H1 (cell line): ENCODE data around the gene GRIPAP1. TPM values are rescaled to one million over a fixed set of nuclear protein-coding genes. Genes with fewer than 3 reads are reported as not detected.

Experiments used
- CTCF ChIA-PET: fragments of 300-600 bp; sonication (Branson Sonifier 250); formaldehyde crosslinking; loops from one replicate; lab custom pipeline; 2021; ENCODE audit not compliant: partially characterized antibody; lab: Charles Lee
- POLR2A ChIA-PET: fragments of 300-600 bp; sonication (Branson Sonifier 250); formaldehyde crosslinking; loops from one replicate; lab custom pipeline; 2021; ENCODE audit warnings: inconsistent platforms; ENCODE audit not compliant: partially characterized antibody; lab: Charles Lee
- DNase-seq, 2 experiments: peaks; one replicate each; pipeline versions ENCODE4 v3.0.0 to v3.0.0-alpha.2; 2010 to 2022; ENCODE audit warnings: low spot score in 2 of 2, low read depth in 1 of 2, mixed read lengths in 1 of 2
- FAIRE-seq: peaks from 2 replicates; lab custom pipeline; 2011; peaks lifted over from hg19 to GRCh38; lab: Jason Lieb, UNC
- H2AFZ ChIP-seq: 2 replicates; pipeline ENCODE4 v1.8.1; 2012; ENCODE audit warnings: low read length, inconsistent platforms
- H2AK5ac ChIP-seq: 2 replicates; pipeline ENCODE4 v1.6.1; 2013; ENCODE audit warnings: low read depth, low read length
- H2BK120ac ChIP-seq: replicated peaks from 2 replicates; pipeline ENCODE3; 2013; ENCODE audit warnings: low read depth, low read length, inconsistent platforms
- H2BK12ac ChIP-seq: 2 replicates; pipeline ENCODE4 v1.6.1; 2013; ENCODE audit warnings: low read depth, low read length
- H2BK15ac ChIP-seq: 2 replicates; pipeline ENCODE4 v1.6.1; 2013; ENCODE audit warnings: low read length
- H2BK20ac ChIP-seq: 2 replicates; pipeline ENCODE4 v1.6.1; 2013; ENCODE audit warnings: low read length
- H2BK5ac ChIP-seq: 2 replicates; pipeline ENCODE4 v1.6.1; 2013; ENCODE audit warnings: low read depth, low read length
- H3K14ac ChIP-seq: 2 replicates; pipeline ENCODE4 v1.6.1; 2013; ENCODE audit warnings: inconsistent platforms; ENCODE audit not compliant: insufficient read length
- H3K18ac ChIP-seq: 2 replicates; pipeline ENCODE4 v1.6.1; 2013; ENCODE audit warnings: low read length; ENCODE audit errors: extremely low read depth
- H3K23ac ChIP-seq: 2 replicates; pipeline ENCODE4 v1.6.1; 2013; ENCODE audit warnings: inconsistent platforms; ENCODE audit not compliant: insufficient read length
- H3K23me2 ChIP-seq: 2 replicates; pipeline ENCODE4 v1.6.1; 2013; ENCODE audit warnings: low read depth, low read length
- H3K27ac ChIP-seq: 2 replicates; pipeline ENCODE4 v1.6.1; 2011; ENCODE audit warnings: low read depth, low read length, inconsistent platforms
- H3K27me3 ChIP-seq, 4 experiments: replicated peaks in 1 of 4; 1 replicate in 1 of 4; 2 replicates in 3 of 4; pipeline versions ENCODE4 v1.6.1 to v1.8.1; 2011 to 2013; ENCODE audit warnings: low read length in 3 of 4, mild to moderate bottlenecking in 3 of 4, inconsistent platforms in 2 of 4, mixed read lengths in 2 of 4, moderate library complexity in 1 of 4; ENCODE audit not compliant: control insufficient read depth in 3 of 4, insufficient read depth in 3 of 4; ENCODE audit errors: extremely low read depth in 1 of 4
- H3K36me3 ChIP-seq, 4 experiments: 2 replicates each; pipeline versions ENCODE4 v1.6.1 to v1.8.1; 2011 to 2013; ENCODE audit warnings: mild to moderate bottlenecking in 4 of 4, low read length in 3 of 4, moderate library complexity in 2 of 4, control low read depth in 1 of 4, inconsistent platforms in 1 of 4; ENCODE audit not compliant: insufficient read depth in 4 of 4, control insufficient read depth in 2 of 4
- H3K4ac ChIP-seq: replicated peaks from 2 replicates; pipeline ENCODE3; 2013; ENCODE audit warnings: low read length, low read depth, mixed read lengths, inconsistent platforms; ENCODE audit not compliant: insufficient read length
- H3K4me1 ChIP-seq, 4 experiments: replicated peaks in 1 of 4; 1 replicate in 1 of 4; 2 replicates in 3 of 4; pipeline versions ENCODE4 v1.6.1 to v1.8.1; 2011 to 2013; ENCODE audit warnings: low read length in 3 of 4, inconsistent platforms in 2 of 4, mixed read lengths in 1 of 4; ENCODE audit not compliant: insufficient read depth in 4 of 4, control insufficient read depth in 3 of 4
- H3K4me2 ChIP-seq, 2 experiments: 2 replicates each; pipeline versions ENCODE4 v1.6.1 to v1.8.1; 2011 to 2013; ENCODE audit warnings: low read depth in 2 of 2, low read length in 2 of 2, control low read depth in 1 of 2, inconsistent platforms in 1 of 2, mild to moderate bottlenecking in 1 of 2; ENCODE audit not compliant: insufficient read depth in 1 of 2
- H3K4me3 ChIP-seq, 4 experiments: fragments of 200-600, 300-600 bp in 1 of 4; sonication (generic), shearing (Covaris generic), sonication (Bioruptor Twin) in 1 of 4; 2 replicates each; pipeline versions ENCODE4 v1.5.1 to v1.8.1; 2011 to 2016; ENCODE audit warnings: low read length in 4 of 4, low read depth in 3 of 4, control low read depth in 2 of 4, inconsistent platforms in 2 of 4, mild to moderate bottlenecking in 2 of 4, mixed read lengths in 1 of 4, moderate library complexity in 1 of 4; ENCODE audit not compliant: insufficient read depth in 2 of 4; ENCODE audit errors: extremely low read depth in 1 of 4
- H3K56ac ChIP-seq: replicated peaks from 2 replicates; pipeline ENCODE3; 2013; ENCODE audit warnings: low read depth, mild to moderate bottlenecking, mixed read lengths, low read length, inconsistent platforms; ENCODE audit not compliant: insufficient read length
- H3K79me1 ChIP-seq: 2 replicates; pipeline ENCODE4 v1.6.1; 2013; ENCODE audit warnings: low read depth, low read length, control low read depth
- H3K79me2 ChIP-seq, 2 experiments: 2 replicates each; pipeline versions ENCODE4 v1.6.1 to v1.8.1; 2012 to 2013; ENCODE audit warnings: low read length in 2 of 2, mild to moderate bottlenecking in 2 of 2, inconsistent platforms in 1 of 2; ENCODE audit not compliant: insufficient read depth in 2 of 2, control insufficient read depth in 1 of 2
- H3K9ac ChIP-seq, 4 experiments: replicated peaks in 1 of 4; 1 replicate in 1 of 4; 2 replicates in 3 of 4; pipeline versions ENCODE4 v1.6.1 to v1.8.1; 2011 to 2013; ENCODE audit warnings: low read depth in 3 of 4, low read length in 3 of 4, control low read depth in 2 of 4, mild to moderate bottlenecking in 2 of 4, moderate library complexity in 2 of 4, inconsistent platforms in 1 of 4; ENCODE audit errors: extremely low read depth in 1 of 4
- H3K9me3 ChIP-seq, 2 experiments: 2 replicates each; pipeline versions ENCODE4 v1.6.1 to v1.8.1; 2012 to 2013; ENCODE audit warnings: mild to moderate bottlenecking in 2 of 2, moderate library complexity in 2 of 2, control low read depth in 1 of 2, inconsistent platforms in 1 of 2, low read depth in 1 of 2, low read length in 1 of 2, mixed read lengths in 1 of 2; ENCODE audit not compliant: insufficient read depth in 2 of 2
- H4K20me1 ChIP-seq, 2 experiments: replicated peaks in 1 of 2; 2 replicates each; pipeline versions ENCODE3 to v1.8.1; 2011 to 2013; ENCODE audit warnings: inconsistent platforms in 2 of 2, low read length in 2 of 2, mild to moderate bottlenecking in 1 of 2; ENCODE audit not compliant: insufficient read depth in 2 of 2, control insufficient read depth in 1 of 2
- H4K5ac ChIP-seq: 2 replicates; pipeline ENCODE4 v1.6.1; 2013; ENCODE audit warnings: low read length, low read depth, mixed read lengths, inconsistent platforms; ENCODE audit not compliant: insufficient read length
- H4K8ac ChIP-seq: 2 replicates; pipeline ENCODE4 v1.8.0; 2013; ENCODE audit warnings: mild to moderate bottlenecking, moderate library complexity, low read length, inconsistent platforms; ENCODE audit not compliant: insufficient read depth; ENCODE audit errors: extremely low read depth
- H4K91ac ChIP-seq: replicated peaks from 2 replicates; pipeline ENCODE3; 2013; ENCODE audit warnings: low read length, mixed read lengths, inconsistent platforms; ENCODE audit not compliant: insufficient read length
- BCL11A ChIP-seq, 2 experiments: IDR thresholded peaks; one replicate each; pipeline ENCODE4 v1.6.1; 2011; ENCODE audit warnings: low read depth in 2 of 2, low read length in 2 of 2, mild to moderate bottlenecking in 2 of 2
- GABPA ChIP-seq: IDR thresholded peaks from 2 replicates; pipeline ENCODE4 v1.6.1; 2011; ENCODE audit warnings: mild to moderate bottlenecking, low read length, moderate library complexity, borderline replicate concordance; ENCODE audit not compliant: insufficient read depth
- GTF2F1 ChIP-seq: IDR thresholded peaks from 2 replicates; pipeline ENCODE4 v1.6.1; 2012; ENCODE audit warnings: low read depth, low read length, improper control_type of control experiment, borderline replicate concordance
- HDAC2 ChIP-seq, 2 experiments: fragments of 300-600 bp in 1 of 2; sonication (generic) in 1 of 2; IDR thresholded peaks; 2 replicates each; pipeline ENCODE4 v1.6.1; 2011 to 2012; ENCODE audit warnings: low read depth in 2 of 2, low read length in 2 of 2, mild to moderate bottlenecking in 2 of 2, moderate library complexity in 2 of 2, borderline replicate concordance in 1 of 2, inconsistent platforms in 1 of 2
- NRF1 ChIP-seq: IDR thresholded peaks from 2 replicates; pipeline ENCODE4 v1.6.1; 2011; ENCODE audit warnings: mild to moderate bottlenecking, low read depth, low read length, improper control_type of control experiment
- POLR2AphosphoS5 ChIP-seq: IDR thresholded peaks from 2 replicates; pipeline ENCODE4 v1.6.1; 2011; ENCODE audit warnings: low read depth, low read length
- RFX5 ChIP-seq: IDR thresholded peaks from 2 replicates; pipeline ENCODE4 v1.6.1; 2011; ENCODE audit warnings: low read depth, low read length, improper control_type of control experiment, borderline replicate concordance
- SUZ12 ChIP-seq: fragments of 200-600 bp; sonication (generic); IDR thresholded peaks from 2 replicates; pipeline ENCODE4 v1.6.1; 2012; ENCODE audit warnings: mild to moderate bottlenecking, inconsistent platforms, low read length, moderate library complexity, mixed read lengths
- TEAD4 ChIP-seq: IDR thresholded peaks from 2 replicates; pipeline ENCODE4 v1.6.1; 2012; ENCODE audit warnings: low read depth, low read length, inconsistent platforms, mixed read lengths
- YY1 ChIP-seq: IDR thresholded peaks from 2 replicates; pipeline ENCODE4 v1.6.1; 2011; ENCODE audit warnings: low read depth, mild to moderate bottlenecking, low read length
- ZNF274 ChIP-seq: IDR thresholded peaks from 2 replicates; pipeline ENCODE4 v1.7.0; 2012; ENCODE audit warnings: low read length, borderline replicate concordance; ENCODE audit errors: extremely low read depth
- WGBS, 2 experiments: shearing (Covaris generic) in 1 of 2; methylation state at CpG; one replicate each; pipeline versions ENCODE4 v1.1.6 to v1.1.7; 2013 to 2015; ENCODE audit warnings: low lambda C conversion rate in 2 of 2, mixed read lengths in 2 of 2, inconsistent platforms in 1 of 2, low coverage in 1 of 2, missing lambda C conversion rate in 1 of 2; ENCODE audit not compliant: insufficient replicate concordance in 2 of 2, insufficient coverage in 1 of 2, insufficient read length in 1 of 2; ENCODE audit errors: extremely low coverage in 1 of 2, missing lambda C conversion rate in 1 of 2; 5-methylcytosine and 5-hydroxymethylcytosine counted together
- polyA plus RNA-seq, 7 experiments: library from polyadenylated mRNA; depleted of rRNA in 3 of 7; stranded (reverse) in 5 of 7; unstranded in 2 of 7; fragments of >200 nt in 5 of 7; fragments of 200-250 nt in 2 of 7; gene quantifications; 1 replicate in 5 of 7; 2 replicates in 1 of 7; 4 replicates in 1 of 7; pipeline versions ENCODE4 v1.2.1 to v1.2.3, GENCODE V29; 2011 to 2013; ENCODE audit warnings: missing spikeins in 2 of 7, mixed read lengths in 2 of 7
- total RNA-seq: library from RNA; stranded (reverse); fragmentation: NEBNext Ultra II Directional; extraction: Animal tissue kit (Norgen Biotek cat#: 25700); gene quantifications from 2 replicates; pipeline ENCODE4 v1.2.1, GENCODE V29; 2021

The GRIPAP1 gene
- total and polyA plus RNA-seq, 2 of the 8 experiments (the other 6 are each of a cell fraction or from before 2014, with no cell fraction given), result 21.6 to 55.9 TPM

GRCh38 chrX:48965959-48966358 is 36.1 kb downstream of the GRIPAP1 start:
- no peak overlapping the region for H3K27ac ChIP-seq
- no peak for FAIRE-seq
- no peaks in the 10 kb centered on the region for H3K27me3 ChIP-seq
- POLR2A ChIA-PET, result interaction anchor here (0.8 to 2.1 kb wide), 2 partner anchors 9 to 28 kb away, joined by 3 to 4 read pairs; no protein-coding TSS in a partner anchor
- TF ChIP-seq NRF1 (no peak), SUZ12 (no peak), YY1 (no peak), RFX5 (no peak), GABPA (no peak), TEAD4 (no peak), ZNF274 (no peak), BCL11A (IDR thresholded peaks at IDR 0.05; ENCODE audit: low read depth in 2 of 2, low read length in 2 of 2) (no peak), HDAC2 (IDR thresholded peaks at IDR 0.05; ENCODE audit: borderline replicate concordance in 1 of 2, low read depth in 2 of 2, low read length in 2 of 2) (no peak), POLR2AphosphoS5 (no peak), GTF2F1 (no peak)
- TF ChIP-seq, all 59 proteins: peak for 0
- Histone ChIP-seq H3K9ac (no peak overlapping the region), H4K20me1 (no peaks in the 10 kb centered on the region), H4K5ac (no peak overlapping the region), H2AK5ac (no peak overlapping the region), H3K18ac (no peak overlapping the region), H3K4me1 (no peaks in the 10 kb centered on the region; a peak in 1 of 7 replicates), H3K23ac (no peak overlapping the region), H3K4ac (no peak overlapping the region), H2AFZ (no peak overlapping the region), H3K36me3 (peaks cover 0 to 4% (median 0%) of the 10 kb centered on the region in 4 experiments; a peak in 4 of 8 replicates), H3K9me3 (no peaks in the 10 kb centered on the region), H3K56ac (no peak overlapping the region), H3K23me2 (no peaks in the 10 kb centered on the region), H2BK20ac (no peak overlapping the region), H2BK15ac (no peak overlapping the region), H3K14ac (no peak overlapping the region), H4K8ac (no peak overlapping the region), H3K79me2 (no peaks in the 10 kb centered on the region; a peak in 1 of 4 replicates), H2BK120ac (no peak overlapping the region), H2BK12ac (no peak overlapping the region), H3K79me1 (no peaks in the 10 kb centered on the region), H3K4me2 (no peak overlapping the region), H4K91ac (no peak overlapping the region), H2BK5ac (no peak overlapping the region), H3K4me3 (no peak overlapping the region)
- CTCF ChIA-PET, result interaction anchor here (0.6 to 1.3 kb wide), 2 partner anchors 51 to 217 kb away, joined by 3 read pairs; no protein-coding TSS in a partner anchor
- 93% methylated on average over 13 of the region's 14 CpGs; no CpG with 5 or more reads in 1 of the 2 experiments for WGBS, 2 experiments
- no peak for DNase-seq
